Measurements from ENCODE around the gene RNASET2. TPM values are rescaled to one million over a fixed set of nuclear protein-coding genes. Genes with fewer than 3 reads are reported as not detected.

RNASET2 gene
- total and polyA plus RNA-seq, 10 of the 15 experiments (the other 5 are each of a cell fraction or from before 2014, with no cell fraction given) = 5.5 to 225 (median 50.2) TPM

DNA sequence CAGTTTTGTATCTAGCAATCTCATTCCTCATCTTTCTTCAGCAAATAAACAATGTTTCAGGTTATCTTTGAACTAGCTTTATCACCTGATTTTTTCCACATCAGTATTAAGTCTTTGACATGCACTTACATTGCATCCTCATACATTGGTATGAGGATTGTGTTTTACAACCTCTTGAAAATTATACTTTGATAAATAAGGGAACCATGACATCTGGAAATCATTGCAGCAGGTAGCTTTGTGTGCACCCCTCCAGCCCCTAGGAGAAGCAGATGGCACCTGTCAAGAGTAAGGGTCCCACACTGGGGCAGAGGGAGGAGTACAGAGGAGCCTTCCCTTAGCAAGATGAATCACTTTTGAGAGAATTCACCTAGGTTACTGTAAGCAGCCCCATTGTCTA lies 13.7 kb upstream of the RNASET2 start:
- DNase-seq (ENCODE audit: low read depth, low spot score) (no peak), ATAC-seq (no peak), FAIRE-seq (no peak)
- Histone ChIP-seq H3K9me3 (replicated peaks; ENCODE audit: control insufficient read depth, insufficient read depth, low read length) (no peaks in the 10 kb centered on the region; the same call in 1 of the 3 replicates), H3K27me3 (replicated peaks in 1 of 2; ENCODE audit: control insufficient read depth in 2 of 2, insufficient read depth in 2 of 2, low read length in 1 of 2) (no peaks in the 10 kb centered on the region), H2AFZ (ENCODE audit: control insufficient read depth, low read depth, low read length) (no peak overlapping the region), H3K9ac (ENCODE audit: control insufficient read depth, insufficient read depth, low read length) (no peak overlapping the region), H3K4me3 (no peak overlapping the region), H3K79me2 (ENCODE audit: control insufficient read depth, insufficient read depth, low read length) (no peaks in the 10 kb centered on the region), H4K20me1 (ENCODE audit: control insufficient read depth, insufficient read depth) (no peaks in the 10 kb centered on the region), H3K27ac (ENCODE audit: control insufficient read depth, insufficient read depth) (no peak overlapping the region), H3K4me2 (ENCODE audit: control insufficient read depth, insufficient read depth) (no peak overlapping the region), H3K4me1 (ENCODE audit: control insufficient read depth, insufficient read depth, low read length) (peaks cover 3% of the 10 kb centered on the region; the same call in 1 of the 2 replicates), H3K36me3 (ENCODE audit: control insufficient read depth in 2 of 2, insufficient read depth in 2 of 2, low read length in 1 of 2) (no peaks in the 10 kb centered on the region)
- ChIA-PET CTCF (interaction anchor here (0.6 to 2.7 kb wide), 2 partner anchors 16 to 19 kb away, joined by 3 to 9 read pairs; no protein-coding TSS in a partner anchor), RAD21 (ENCODE audit: unreplicated experiment) (interaction anchor here (1.0 to 1.2 kb wide), 2 partner anchors 9 to 13 kb away, joined by 3 to 4 read pairs; partner anchors contain the start of gene RNASET2), SMC1A (ENCODE audit: uncharacterized antibody, unreplicated experiment) (interaction anchor here (1.0 to 1.1 kb wide), 2 partner anchors 10 to 14 kb away, joined by 3 read pairs; partner anchors contain the start of gene RNASET2), POLR2A (no interaction called here)
- BruUV-seq (replicated peaks) = no TSS peak
- in situ Hi-C loops (cut with MboI) = no loop called here
- intact Hi-C loops (cut with micrococcal nuclease; ENCODE audit: unreplicated experiment) = no loop called here
- TF ChIP-seq GABPA (IDR thresholded peaks at IDR 0.05; ENCODE audit: low read depth) = no peak
- TF ChIP-seq RUNX3 (IDR thresholded peaks at IDR 0.05; ENCODE audit: low read length) = no peak
- TF ChIP-seq ZNF207 (IDR thresholded peaks at IDR 0.05; ENCODE audit: borderline replicate concordance) = no peak
- no peak for TF ChIP-seq JUNB (IDR thresholded peaks at IDR 0.05)
- TF ChIP-seq, protein P1, sequence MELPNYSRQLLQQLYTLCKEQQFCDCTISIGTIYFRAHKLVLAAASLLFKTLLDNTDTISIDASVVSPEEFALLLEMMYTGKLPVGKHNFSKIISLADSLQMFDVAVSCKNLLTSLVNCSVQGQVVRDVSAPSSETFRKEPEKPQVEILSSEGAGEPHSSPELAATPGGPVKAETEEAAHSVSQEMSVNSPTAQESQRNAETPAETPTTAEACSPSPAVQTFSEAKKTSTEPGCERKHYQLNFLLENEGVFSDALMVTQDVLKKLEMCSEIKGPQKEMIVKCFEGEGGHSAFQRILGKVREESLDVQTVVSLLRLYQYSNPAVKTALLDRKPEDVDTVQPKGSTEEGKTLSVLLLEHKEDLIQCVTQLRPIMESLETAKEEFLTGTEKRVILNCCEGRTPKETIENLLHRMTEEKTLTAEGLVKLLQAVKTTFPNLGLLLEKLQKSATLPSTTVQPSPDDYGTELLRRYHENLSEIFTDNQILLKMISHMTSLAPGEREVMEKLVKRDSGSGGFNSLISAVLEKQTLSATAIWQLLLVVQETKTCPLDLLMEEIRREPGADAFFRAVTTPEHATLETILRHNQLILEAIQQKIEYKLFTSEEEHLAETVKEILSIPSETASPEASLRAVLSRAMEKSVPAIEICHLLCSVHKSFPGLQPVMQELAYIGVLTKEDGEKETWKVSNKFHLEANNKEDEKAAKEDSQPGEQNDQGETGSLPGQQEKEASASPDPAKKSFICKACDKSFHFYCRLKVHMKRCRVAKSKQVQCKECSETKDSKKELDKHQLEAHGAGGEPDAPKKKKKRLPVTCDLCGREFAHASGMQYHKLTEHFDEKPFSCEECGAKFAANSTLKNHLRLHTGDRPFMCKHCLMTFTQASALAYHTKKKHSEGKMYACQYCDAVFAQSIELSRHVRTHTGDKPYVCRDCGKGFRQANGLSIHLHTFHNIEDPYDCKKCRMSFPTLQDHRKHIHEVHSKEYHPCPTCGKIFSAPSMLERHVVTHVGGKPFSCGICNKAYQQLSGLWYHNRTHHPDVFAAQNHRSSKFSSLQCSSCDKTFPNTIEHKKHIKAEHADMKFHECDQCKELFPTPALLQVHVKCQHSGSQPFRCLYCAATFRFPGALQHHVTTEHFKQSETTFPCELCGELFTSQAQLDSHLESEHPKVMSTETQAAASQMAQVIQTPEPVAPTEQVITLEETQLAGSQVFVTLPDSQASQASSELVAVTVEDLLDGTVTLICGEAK (IDR thresholded peaks at IDR 0.05; ENCODE audit: borderline replicate concordance) = no peak
- no peak for TF ChIP-seq NKRF (conservative IDR thresholded peaks at IDR 0.05)
- TF ChIP-seq JUND (IDR thresholded peaks at IDR 0.05; ENCODE audit: low read depth, low read length) = no peak
- no peak for TF ChIP-seq BACH1 (IDR thresholded peaks at IDR 0.05; ENCODE audit: borderline replicate concordance)
- TF ChIP-seq, protein P2, sequence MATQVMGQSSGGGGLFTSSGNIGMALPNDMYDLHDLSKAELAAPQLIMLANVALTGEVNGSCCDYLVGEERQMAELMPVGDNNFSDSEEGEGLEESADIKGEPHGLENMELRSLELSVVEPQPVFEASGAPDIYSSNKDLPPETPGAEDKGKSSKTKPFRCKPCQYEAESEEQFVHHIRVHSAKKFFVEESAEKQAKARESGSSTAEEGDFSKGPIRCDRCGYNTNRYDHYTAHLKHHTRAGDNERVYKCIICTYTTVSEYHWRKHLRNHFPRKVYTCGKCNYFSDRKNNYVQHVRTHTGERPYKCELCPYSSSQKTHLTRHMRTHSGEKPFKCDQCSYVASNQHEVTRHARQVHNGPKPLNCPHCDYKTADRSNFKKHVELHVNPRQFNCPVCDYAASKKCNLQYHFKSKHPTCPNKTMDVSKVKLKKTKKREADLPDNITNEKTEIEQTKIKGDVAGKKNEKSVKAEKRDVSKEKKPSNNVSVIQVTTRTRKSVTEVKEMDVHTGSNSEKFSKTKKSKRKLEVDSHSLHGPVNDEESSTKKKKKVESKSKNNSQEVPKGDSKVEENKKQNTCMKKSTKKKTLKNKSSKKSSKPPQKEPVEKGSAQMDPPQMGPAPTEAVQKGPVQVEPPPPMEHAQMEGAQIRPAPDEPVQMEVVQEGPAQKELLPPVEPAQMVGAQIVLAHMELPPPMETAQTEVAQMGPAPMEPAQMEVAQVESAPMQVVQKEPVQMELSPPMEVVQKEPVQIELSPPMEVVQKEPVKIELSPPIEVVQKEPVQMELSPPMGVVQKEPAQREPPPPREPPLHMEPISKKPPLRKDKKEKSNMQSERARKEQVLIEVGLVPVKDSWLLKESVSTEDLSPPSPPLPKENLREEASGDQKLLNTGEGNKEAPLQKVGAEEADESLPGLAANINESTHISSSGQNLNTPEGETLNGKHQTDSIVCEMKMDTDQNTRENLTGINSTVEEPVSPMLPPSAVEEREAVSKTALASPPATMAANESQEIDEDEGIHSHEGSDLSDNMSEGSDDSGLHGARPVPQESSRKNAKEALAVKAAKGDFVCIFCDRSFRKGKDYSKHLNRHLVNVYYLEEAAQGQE (IDR thresholded peaks at IDR 0.05; ENCODE audit: low read depth, low read length) = no peak
- TF ChIP-seq, protein P3, sequence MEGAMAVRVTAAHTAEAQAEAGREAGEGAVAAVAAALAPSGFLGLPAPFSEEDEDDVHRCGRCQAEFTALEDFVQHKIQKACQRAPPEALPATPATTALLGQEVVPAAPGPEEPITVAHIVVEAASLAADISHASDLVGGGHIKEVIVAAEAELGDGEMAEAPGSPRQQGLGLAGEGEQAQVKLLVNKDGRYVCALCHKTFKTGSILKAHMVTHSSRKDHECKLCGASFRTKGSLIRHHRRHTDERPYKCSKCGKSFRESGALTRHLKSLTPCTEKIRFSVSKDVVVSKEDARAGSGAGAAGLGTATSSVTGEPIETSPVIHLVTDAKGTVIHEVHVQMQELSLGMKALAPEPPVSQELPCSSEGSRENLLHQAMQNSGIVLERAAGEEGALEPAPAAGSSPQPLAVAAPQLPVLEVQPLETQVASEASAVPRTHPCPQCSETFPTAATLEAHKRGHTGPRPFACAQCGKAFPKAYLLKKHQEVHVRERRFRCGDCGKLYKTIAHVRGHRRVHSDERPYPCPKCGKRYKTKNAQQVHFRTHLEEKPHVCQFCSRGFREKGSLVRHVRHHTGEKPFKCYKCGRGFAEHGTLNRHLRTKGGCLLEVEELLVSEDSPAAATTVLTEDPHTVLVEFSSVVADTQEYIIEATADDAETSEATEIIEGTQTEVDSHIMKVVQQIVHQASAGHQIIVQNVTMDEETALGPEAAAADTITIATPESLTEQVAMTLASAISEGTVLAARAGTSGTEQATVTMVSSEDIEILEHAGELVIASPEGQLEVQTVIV (IDR thresholded peaks at IDR 0.05; ENCODE audit: borderline replicate concordance, partially characterized antibody) = no peak
- TF ChIP-seq SIN3A (IDR thresholded peaks at IDR 0.05; ENCODE audit: low read depth, low read length) = no peak

Measured in GM12878 (cell line).